OCI-LY7 (cell line): ENCODE data around the gene CPOX. TPM values are rescaled to one million over a fixed set of nuclear protein-coding genes. Genes with fewer than 3 reads are reported as not detected.

Source experiments
- BruUV-seq: library from RNA; stranded (reverse); fragments of 400-500 nt; replicated peaks from 2 replicates; lab custom pipeline; 2021; lab: Mats Ljungman, UMichigan
- CTCF ChIA-PET: fragments of 300-600 bp; sonication (Branson Sonifier 250); formaldehyde crosslinking; loops from one replicate; lab custom pipeline; 2022; ENCODE audit warnings: antibody characterized with exemption; ENCODE audit not compliant: unreplicated experiment; lab: Charles Lee
- POLR2A ChIA-PET: fragments of 300-600 bp; sonication (Branson Sonifier 250); formaldehyde crosslinking; loops from one replicate; lab custom pipeline; 2022; ENCODE audit warnings: antibody characterized with exemption; lab: Charles Lee
- DNase-seq: peaks from one replicate; pipeline ENCODE4 v3.0.0-alpha.2; 2015; ENCODE audit warnings: low spot score
- H2AFZ ChIP-seq: fragments of 200-600 bp; sonication (generic), shearing (Covaris generic); 2 replicates; pipeline ENCODE4 v1.6.1; 2014; ENCODE audit warnings: mild to moderate bottlenecking, antibody characterized with exemption, low read length, moderate library complexity
- H3K27ac ChIP-seq: fragments of 200-600 bp; sonication (generic); 2 replicates; pipeline ENCODE4 v1.5.1; 2014; ENCODE audit warnings: mixed run types, low read depth, mild to moderate bottlenecking, moderate library complexity, low read length, inconsistent platforms; ENCODE audit not compliant: poor library complexity, severe bottlenecking
- H3K36me3 ChIP-seq: fragments of 200-600 bp; sonication (generic); 2 replicates; pipeline ENCODE4 v1.6.1; 2014; ENCODE audit warnings: mild to moderate bottlenecking, antibody characterized with exemption, low read length, moderate library complexity, mixed read lengths; ENCODE audit not compliant: insufficient read depth
- H3K4me1 ChIP-seq: fragments of 200-600 bp; sonication (generic); 2 replicates; pipeline ENCODE4 v1.5.1; 2014; ENCODE audit warnings: mild to moderate bottlenecking, low read length; ENCODE audit not compliant: insufficient read depth, poor library complexity, severe bottlenecking
- H3K4me2 ChIP-seq: fragments of 200-600 bp; sonication (generic); 2 replicates; pipeline ENCODE4 v1.6.1; 2014; ENCODE audit warnings: mild to moderate bottlenecking, low read length
- H3K4me3 ChIP-seq: fragments of 200-600 bp; sonication (generic); 2 replicates; pipeline ENCODE4 v1.5.1; 2014; ENCODE audit warnings: mild to moderate bottlenecking, low read depth, low read length; ENCODE audit not compliant: poor library complexity, severe bottlenecking
- H3K79me2 ChIP-seq: fragments of 200-600 bp; sonication (generic); 2 replicates; pipeline ENCODE4 v1.6.1; 2016; ENCODE audit warnings: low read depth, mild to moderate bottlenecking, low read length, moderate library complexity, mixed read lengths; ENCODE audit not compliant: insufficient read depth
- H3K9me2 ChIP-seq: fragments of 200-600 bp; sonication (generic); 2 replicates; pipeline ENCODE4 v1.6.1; 2016; ENCODE audit warnings: mild to moderate bottlenecking, low read length, mixed read lengths; ENCODE audit not compliant: insufficient read depth
- H3K9me3 ChIP-seq: fragments of 200-600 bp; sonication (generic); 2 replicates; pipeline ENCODE4 v1.6.1; 2014; ENCODE audit warnings: mild to moderate bottlenecking, mixed run types, low read length, mixed read lengths
- H4K20me1 ChIP-seq: fragments of 200-600 bp; sonication (generic); 2 replicates; pipeline ENCODE4 v1.6.1; 2014; ENCODE audit warnings: mild to moderate bottlenecking, antibody characterized with exemption, low read length, moderate library complexity, mixed read lengths; ENCODE audit not compliant: insufficient read depth
- EZH2phosphoT487 ChIP-seq: fragments of 200-600 bp; sonication (generic); IDR thresholded peaks from 2 replicates; pipeline ENCODE4 v1.6.1; 2018; ENCODE audit warnings: low read depth, borderline replicate concordance, mild to moderate bottlenecking, mixed run types, antibody characterized with exemption, low read length, moderate library complexity, mixed read lengths
- intact Hi-C: fragments of 100-400 bp; cut with micrococcal nuclease; formaldehyde crosslinking; loops from one replicate; pipeline ENCODE4 v1.10.0; 2022; ENCODE audit not compliant: unreplicated experiment
- total RNA-seq, 2 experiments: library from RNA; depleted of rRNA in 1 of 2; stranded (reverse); fragments of >200 nt in 1 of 2; shearing (Covaris generic) in 1 of 2; gene quantifications; 2 replicates each; pipeline ENCODE4 v1.2.3, GENCODE V29; 2014 to 2022
- TF ChIP-seq, protein P1 (sequence below): fragments of 200-600 bp; sonication (generic); conservative IDR thresholded peaks from 2 replicates; pipeline ENCODE4 v1.5.1; 2014; ENCODE audit warnings: mild to moderate bottlenecking, antibody characterized with exemption, low read length, moderate library complexity, mixed read lengths

CPOX gene
- total RNA-seq, 2 experiments from 2014 or later, result 10.1 to 14.7 TPM

DNA sequence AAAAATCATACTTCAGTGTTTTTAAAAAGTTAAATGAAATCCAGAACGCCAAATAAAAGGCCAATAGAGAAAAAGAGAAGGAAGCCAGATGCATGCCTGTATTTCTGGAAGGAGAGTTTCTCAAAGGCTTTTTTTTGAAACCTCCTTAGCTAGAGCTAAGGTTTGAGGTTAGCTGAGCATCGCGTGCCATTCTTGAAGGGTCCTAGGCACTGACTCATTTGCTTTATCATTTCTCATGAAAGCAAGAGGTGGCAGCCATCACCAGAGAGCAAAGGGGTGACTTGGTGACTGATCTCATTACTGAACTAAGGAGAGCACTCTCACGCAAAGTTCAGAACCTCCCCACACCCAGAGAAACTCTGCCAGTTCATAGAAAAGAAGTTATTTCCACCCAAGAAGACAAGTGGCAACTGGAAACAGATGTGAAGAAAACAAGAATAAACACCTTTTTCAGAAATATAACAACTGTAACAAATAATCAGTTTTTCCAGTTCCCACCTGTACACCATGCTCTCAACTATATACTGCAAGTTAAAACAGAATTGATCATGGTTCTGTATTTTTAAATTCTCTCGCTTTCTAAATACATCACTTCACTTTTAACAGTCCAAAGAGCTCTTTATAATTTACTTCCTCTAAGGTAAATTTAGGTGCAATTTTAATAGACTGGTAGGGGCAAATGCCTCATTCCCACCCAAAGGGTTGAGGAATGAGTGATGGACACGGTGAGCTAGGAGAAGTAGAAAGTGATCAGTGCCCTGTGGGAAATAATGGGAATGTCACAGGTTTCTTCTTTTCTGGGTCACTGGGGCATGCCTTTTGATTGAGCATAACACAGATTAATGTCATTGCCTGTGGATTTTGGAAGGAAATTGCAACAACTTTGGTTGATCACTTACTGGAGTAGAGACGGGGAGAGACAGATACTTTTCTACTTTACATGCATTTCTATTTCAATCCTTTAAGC is 37.0 kb downstream of the CPOX start:
- Histone ChIP-seq H3K27ac (peak overlapping the region; percentile 35), H3K4me2 (peak overlapping the region; percentile 59), H3K4me1 (peaks cover 78% of the 10 kb centered on the region), H4K20me1 (no peaks in the 10 kb centered on the region), H3K9me2 (no peaks in the 10 kb centered on the region), H2AFZ (peak overlapping the region; percentile 86), H3K36me3 (no peaks in the 10 kb centered on the region), H3K4me3 (peak overlapping the region; percentile 21), H3K79me2 (no peaks in the 10 kb centered on the region), H3K9me3 (no peaks in the 10 kb centered on the region)
- TF ChIP-seq EZH2phosphoT487, result no peak
- TF ChIP-seq, protein P1, sequence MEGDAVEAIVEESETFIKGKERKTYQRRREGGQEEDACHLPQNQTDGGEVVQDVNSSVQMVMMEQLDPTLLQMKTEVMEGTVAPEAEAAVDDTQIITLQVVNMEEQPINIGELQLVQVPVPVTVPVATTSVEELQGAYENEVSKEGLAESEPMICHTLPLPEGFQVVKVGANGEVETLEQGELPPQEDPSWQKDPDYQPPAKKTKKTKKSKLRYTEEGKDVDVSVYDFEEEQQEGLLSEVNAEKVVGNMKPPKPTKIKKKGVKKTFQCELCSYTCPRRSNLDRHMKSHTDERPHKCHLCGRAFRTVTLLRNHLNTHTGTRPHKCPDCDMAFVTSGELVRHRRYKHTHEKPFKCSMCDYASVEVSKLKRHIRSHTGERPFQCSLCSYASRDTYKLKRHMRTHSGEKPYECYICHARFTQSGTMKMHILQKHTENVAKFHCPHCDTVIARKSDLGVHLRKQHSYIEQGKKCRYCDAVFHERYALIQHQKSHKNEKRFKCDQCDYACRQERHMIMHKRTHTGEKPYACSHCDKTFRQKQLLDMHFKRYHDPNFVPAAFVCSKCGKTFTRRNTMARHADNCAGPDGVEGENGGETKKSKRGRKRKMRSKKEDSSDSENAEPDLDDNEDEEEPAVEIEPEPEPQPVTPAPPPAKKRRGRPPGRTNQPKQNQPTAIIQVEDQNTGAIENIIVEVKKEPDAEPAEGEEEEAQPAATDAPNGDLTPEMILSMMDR, result no peak
- peak; percentile 22 for DNase-seq
- intact Hi-C loops, result no loop called here
- POLR2A ChIA-PET, result interaction anchor here (1.3 to 19.7 kb wide), 9 partner anchors 9 to 49 kb away, joined by 3 to 296 read pairs (median 8); partner anchors contain the start of gene GPR15
- CTCF ChIA-PET, result no interaction called here
- BruUV-seq, result no TSS peak

DNA sequence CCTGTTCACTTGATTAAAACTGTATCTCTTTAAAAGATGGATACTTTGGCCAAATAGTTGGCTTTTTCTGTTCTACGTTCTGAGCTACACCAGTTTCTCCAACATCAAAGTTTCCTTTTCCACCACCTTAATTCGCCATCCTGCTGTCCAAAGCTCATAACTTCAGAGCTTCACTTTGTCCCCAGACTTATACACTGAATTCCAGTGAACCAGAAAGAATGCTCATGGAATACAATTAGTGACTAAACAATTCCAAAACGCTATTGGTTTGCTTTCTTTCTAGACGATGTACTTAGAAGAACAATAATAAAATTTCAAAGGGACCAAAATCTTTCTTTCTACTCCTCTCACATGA is 38.4 kb downstream of the CPOX start:
- H3K27ac ChIP-seq, result no peak overlapping the region
- no peaks in the 10 kb centered on the region for H4K20me1 ChIP-seq
- intact Hi-C loops, result no loop called here
- no peak for DNase-seq
- TF ChIP-seq, protein P1, result no peak
- no peak for TF ChIP-seq EZH2phosphoT487
- H3K9me2 ChIP-seq, result no peaks in the 10 kb centered on the region
- ChIA-PET POLR2A (interaction anchor here (0.5 to 19.7 kb wide), 11 partner anchors 8 to 1566 kb away, joined by 3 to 296 read pairs (median 4); partner anchors contain the start of gene GPR15), CTCF (no interaction called here)
- H3K4me2 ChIP-seq, result peak overlapping the region; percentile 29
- no peaks in the 10 kb centered on the region for H3K9me3 ChIP-seq
- H3K36me3 ChIP-seq, result no peaks in the 10 kb centered on the region
- H3K4me3 ChIP-seq, result no peak overlapping the region
- peak overlapping the region; percentile 86; the same call in 1 of the 2 replicates for H2AFZ ChIP-seq
- peaks cover 81% of the 10 kb centered on the region for H3K4me1 ChIP-seq
- no TSS peak for BruUV-seq
- no peaks in the 10 kb centered on the region for H3K79me2 ChIP-seq
